Parathyroid adenoma (tissue), 2 donors: ENCODE results near the gene CCDC3.

Experiments
- H2AFZ ChIP-seq: fragments of 300-600 bp; sonication (generic); one replicate; pipeline ENCODE4 v1.7.0; 2017; ENCODE audit warnings: antibody characterized with exemption, mild to moderate bottlenecking
- H3K27ac ChIP-seq: fragments of 300-600 bp; sonication (generic); one replicate; pipeline ENCODE4 v1.7.0; 2017
- H3K27me3 ChIP-seq: fragments of 300-600 bp; sonication (generic); one replicate; pipeline ENCODE4 v1.7.0; 2017; ENCODE audit warnings: low read length; ENCODE audit not compliant: control insufficient read depth, insufficient read depth
- H3K36me3 ChIP-seq: fragments of 300-600 bp; sonication (generic); one replicate; pipeline ENCODE4 v1.7.0; 2017; ENCODE audit warnings: low read length; ENCODE audit not compliant: control insufficient read depth, insufficient read depth
- H3K4me1 ChIP-seq: fragments of 300-600 bp; sonication (generic); one replicate; pipeline ENCODE4 v1.7.0; 2017; ENCODE audit warnings: control low read depth
- H3K4me2 ChIP-seq: fragments of 300-600 bp; sonication (generic); one replicate; pipeline ENCODE4 v1.7.0; 2017; ENCODE audit warnings: low read length
- H3K4me3 ChIP-seq: fragments of 300-600 bp; sonication (generic); one replicate; pipeline ENCODE4 v1.7.0; 2017; ENCODE audit warnings: low read depth, low read length
- H3K79me2 ChIP-seq: fragments of 300-600 bp; sonication (generic); one replicate; pipeline ENCODE4 v1.7.0; 2017; ENCODE audit warnings: control low read depth
- H3K9ac ChIP-seq: fragments of 300-600 bp; sonication (generic); one replicate; pipeline ENCODE4 v1.7.0; 2017; ENCODE audit warnings: mild to moderate bottlenecking
- H3K9me3 ChIP-seq: fragments of 300-600 bp; sonication (generic); one replicate; pipeline ENCODE4 v1.7.0; 2017; ENCODE audit warnings: low read length; ENCODE audit not compliant: control insufficient read depth
- TF ChIP-seq, protein P1 (sequence below): fragments of 300-600 bp; sonication (generic); IDR thresholded peaks from one replicate; pipeline ENCODE4 v1.7.0; 2017; ENCODE audit warnings: antibody characterized with exemption, mild to moderate bottlenecking
- donor health status: primary hyperparathyroidism.

Gene CCDC3

DNA sequence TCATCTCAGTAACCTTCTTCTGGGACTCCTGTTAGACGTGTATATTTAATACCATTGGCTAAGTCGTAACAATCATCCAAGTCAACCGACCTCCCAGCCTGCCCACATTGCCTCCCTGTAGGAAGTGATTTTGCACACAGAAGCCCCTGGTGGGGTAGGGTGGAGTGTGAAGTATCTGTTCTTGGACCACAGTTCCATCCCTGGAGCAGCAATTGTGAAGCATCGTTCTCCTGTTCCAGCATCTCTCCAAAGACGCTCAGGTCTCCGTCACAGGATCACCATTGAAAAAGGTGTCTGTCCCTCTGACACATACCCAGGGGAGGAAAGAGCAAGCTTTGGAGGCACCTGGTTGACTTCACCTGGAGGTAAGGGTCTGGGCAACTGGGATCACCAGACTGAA is 72.9 kb downstream of the CCDC3 start:
- no peak overlapping the region for H3K4me3 ChIP-seq
- H3K9me3 ChIP-seq = no peaks in the 10 kb centered on the region
- no peaks in the 10 kb centered on the region for H3K36me3 ChIP-seq
- H3K4me1 ChIP-seq = no peaks in the 10 kb centered on the region
- H2AFZ ChIP-seq = no peak overlapping the region
- H3K27ac ChIP-seq = no peak overlapping the region
- TF ChIP-seq, protein P1, sequence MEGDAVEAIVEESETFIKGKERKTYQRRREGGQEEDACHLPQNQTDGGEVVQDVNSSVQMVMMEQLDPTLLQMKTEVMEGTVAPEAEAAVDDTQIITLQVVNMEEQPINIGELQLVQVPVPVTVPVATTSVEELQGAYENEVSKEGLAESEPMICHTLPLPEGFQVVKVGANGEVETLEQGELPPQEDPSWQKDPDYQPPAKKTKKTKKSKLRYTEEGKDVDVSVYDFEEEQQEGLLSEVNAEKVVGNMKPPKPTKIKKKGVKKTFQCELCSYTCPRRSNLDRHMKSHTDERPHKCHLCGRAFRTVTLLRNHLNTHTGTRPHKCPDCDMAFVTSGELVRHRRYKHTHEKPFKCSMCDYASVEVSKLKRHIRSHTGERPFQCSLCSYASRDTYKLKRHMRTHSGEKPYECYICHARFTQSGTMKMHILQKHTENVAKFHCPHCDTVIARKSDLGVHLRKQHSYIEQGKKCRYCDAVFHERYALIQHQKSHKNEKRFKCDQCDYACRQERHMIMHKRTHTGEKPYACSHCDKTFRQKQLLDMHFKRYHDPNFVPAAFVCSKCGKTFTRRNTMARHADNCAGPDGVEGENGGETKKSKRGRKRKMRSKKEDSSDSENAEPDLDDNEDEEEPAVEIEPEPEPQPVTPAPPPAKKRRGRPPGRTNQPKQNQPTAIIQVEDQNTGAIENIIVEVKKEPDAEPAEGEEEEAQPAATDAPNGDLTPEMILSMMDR = no peak
- H3K4me2 ChIP-seq = no peak overlapping the region
- no peak overlapping the region for H3K9ac ChIP-seq
- H3K79me2 ChIP-seq = no peaks in the 10 kb centered on the region
- no peaks in the 10 kb centered on the region for H3K27me3 ChIP-seq

DNA sequence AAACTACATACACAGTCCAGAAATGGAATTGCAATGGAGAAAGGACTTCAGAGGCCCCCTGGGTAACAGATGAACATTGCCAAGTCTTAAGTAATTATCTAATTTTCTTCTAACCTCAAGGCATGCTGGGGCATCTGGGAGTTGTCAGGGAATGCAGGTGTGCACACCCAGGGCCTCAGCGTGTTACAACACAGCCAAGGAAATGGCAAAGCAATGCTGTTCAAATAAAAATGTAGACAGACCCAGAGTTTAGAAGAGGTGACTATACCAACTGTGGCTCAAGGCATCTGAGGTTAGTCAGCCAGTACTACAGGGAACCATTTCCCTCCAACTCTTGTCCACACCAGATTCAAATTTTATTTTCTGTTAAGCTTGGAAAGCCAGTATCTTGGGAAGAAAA is 73.6 kb downstream of the CCDC3 start:
- H3K27ac ChIP-seq = no peak overlapping the region
- H3K4me3 ChIP-seq = no peak overlapping the region
- H3K4me1 ChIP-seq = no peaks in the 10 kb centered on the region
- H3K79me2 ChIP-seq = no peaks in the 10 kb centered on the region
- TF ChIP-seq, protein P1 = no peak
- no peak overlapping the region for H3K4me2 ChIP-seq
- no peaks in the 10 kb centered on the region for H3K9me3 ChIP-seq
- no peaks in the 10 kb centered on the region for H3K36me3 ChIP-seq
- no peaks in the 10 kb centered on the region for H3K27me3 ChIP-seq
- no peak overlapping the region for H3K9ac ChIP-seq
- no peak overlapping the region for H2AFZ ChIP-seq

DNA sequence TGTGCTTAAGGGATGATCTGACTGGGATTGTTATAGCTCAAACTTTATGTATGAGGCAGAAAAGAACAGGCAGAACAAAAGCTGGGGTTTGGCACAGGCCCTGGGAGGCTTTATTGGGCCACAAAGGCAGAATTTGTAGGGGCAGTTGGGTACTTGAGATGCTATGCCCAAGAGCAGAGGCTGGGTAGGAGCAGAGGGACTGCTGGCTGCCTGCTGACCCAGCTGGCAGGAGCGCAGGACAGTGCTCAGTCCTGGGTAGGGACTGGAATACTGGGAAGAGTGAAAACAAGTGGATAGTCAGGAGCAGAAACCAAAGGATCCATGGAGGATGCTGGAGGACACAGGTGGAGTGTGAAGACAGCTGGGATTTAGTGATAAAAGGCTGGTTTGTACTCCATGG is 75.7 kb downstream of the CCDC3 start:
- Histone ChIP-seq H3K4me3 (no peak overlapping the region), H3K9ac (no peak overlapping the region), H3K4me2 (no peak overlapping the region), H3K79me2 (no peaks in the 10 kb centered on the region), H3K27me3 (no peaks in the 10 kb centered on the region), H2AFZ (no peak overlapping the region), H3K36me3 (no peaks in the 10 kb centered on the region), H3K27ac (no peak overlapping the region), H3K9me3 (no peaks in the 10 kb centered on the region), H3K4me1 (no peaks in the 10 kb centered on the region)
- TF ChIP-seq, protein P1 = no peak

DNA sequence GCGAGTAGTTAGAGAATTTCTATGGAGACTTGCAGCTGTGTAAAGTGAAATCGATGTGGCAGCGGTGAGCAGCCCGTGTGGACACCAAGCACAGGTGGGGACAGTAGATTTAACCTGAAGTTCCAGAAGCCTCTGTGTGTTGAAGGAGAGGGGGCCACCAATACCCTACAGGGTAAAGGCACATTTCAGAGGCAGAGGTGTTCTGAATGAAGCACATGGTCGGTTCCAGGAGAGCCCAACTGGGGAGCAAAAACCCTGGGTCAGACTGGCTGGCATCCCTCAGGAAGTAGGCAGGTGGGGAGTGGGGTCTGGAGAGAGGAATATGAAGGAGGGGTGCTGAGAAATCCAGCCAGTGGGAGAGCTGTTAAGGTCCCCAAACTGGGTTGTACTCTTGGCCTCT is 76.6 kb downstream of the CCDC3 start:
- Histone ChIP-seq H3K27me3 (no peaks in the 10 kb centered on the region), H3K9ac (no peak overlapping the region), H3K9me3 (no peaks in the 10 kb centered on the region), H3K4me2 (no peak overlapping the region), H3K4me1 (no peaks in the 10 kb centered on the region), H3K79me2 (no peaks in the 10 kb centered on the region), H2AFZ (no peak overlapping the region), H3K27ac (no peak overlapping the region), H3K4me3 (no peak overlapping the region), H3K36me3 (no peaks in the 10 kb centered on the region)
- TF ChIP-seq, protein P1 = no peak

DNA sequence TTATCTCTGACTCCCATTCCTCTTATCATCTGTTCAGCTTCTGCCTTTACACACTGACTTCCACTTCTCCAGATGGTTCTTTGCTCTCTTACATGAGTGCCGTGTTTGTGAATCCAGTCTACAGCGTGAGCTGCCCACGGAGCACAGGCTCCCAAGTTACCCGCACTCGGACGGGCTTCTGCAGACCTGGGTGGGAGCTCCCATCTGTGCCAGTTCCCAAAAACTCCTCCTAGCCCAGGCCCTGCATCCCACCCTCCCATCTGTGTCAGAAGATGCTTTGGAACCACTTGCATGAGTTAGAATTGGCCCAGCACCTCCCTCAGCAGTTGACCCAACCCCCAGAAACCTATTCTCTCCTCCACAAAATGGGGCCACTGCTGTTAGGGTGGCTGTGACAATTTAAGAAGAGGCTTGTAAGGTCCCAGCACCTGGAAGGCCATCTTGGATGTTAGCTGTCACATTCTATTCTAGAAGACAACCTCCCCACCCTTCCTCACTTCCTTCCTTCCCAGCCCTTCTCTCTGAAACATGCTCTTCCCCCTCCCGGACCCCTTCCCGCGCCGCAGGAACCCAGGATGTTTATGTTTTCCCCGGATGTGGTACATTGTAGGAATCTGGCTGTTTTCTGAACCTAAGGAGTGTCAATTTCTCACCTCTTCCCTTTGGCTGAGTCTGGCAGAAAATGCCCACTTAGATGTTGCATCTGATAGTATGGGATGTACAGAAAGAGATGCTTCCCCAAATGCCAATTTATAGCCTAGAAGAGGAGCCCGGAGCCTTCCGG is 79.2 kb downstream of the CCDC3 start:
- H3K4me2 ChIP-seq = no peak overlapping the region
- TF ChIP-seq, protein P1 = no peak
- no peak overlapping the region for H3K9ac ChIP-seq
- H3K79me2 ChIP-seq = no peaks in the 10 kb centered on the region
- no peaks in the 10 kb centered on the region for H3K9me3 ChIP-seq
- H3K27me3 ChIP-seq = no peaks in the 10 kb centered on the region
- no peak overlapping the region for H2AFZ ChIP-seq
- H3K4me1 ChIP-seq = no peaks in the 10 kb centered on the region
- H3K4me3 ChIP-seq = no peak overlapping the region
- no peaks in the 10 kb centered on the region for H3K36me3 ChIP-seq
- H3K27ac ChIP-seq = no peak overlapping the region
